ENCODE measurements around the gene SCUBE2.
A peak's percentile ranks its signal among the peaks of the same experiment; 100 is the strongest.

The SCUBE2 gene
- total RNA-seq: 0 to 0.13 reads per million in 2 donors

- DNase-seq: no peak
These were observed at the start of gene SCUBE2 for GRCh38 chr11:9091044-9091922. Gene SCUBE2, minus strand, starts transcription at chr11:9091599. Its CDS starts 71 bp downstream, at chr11:9091528.

DNA sequence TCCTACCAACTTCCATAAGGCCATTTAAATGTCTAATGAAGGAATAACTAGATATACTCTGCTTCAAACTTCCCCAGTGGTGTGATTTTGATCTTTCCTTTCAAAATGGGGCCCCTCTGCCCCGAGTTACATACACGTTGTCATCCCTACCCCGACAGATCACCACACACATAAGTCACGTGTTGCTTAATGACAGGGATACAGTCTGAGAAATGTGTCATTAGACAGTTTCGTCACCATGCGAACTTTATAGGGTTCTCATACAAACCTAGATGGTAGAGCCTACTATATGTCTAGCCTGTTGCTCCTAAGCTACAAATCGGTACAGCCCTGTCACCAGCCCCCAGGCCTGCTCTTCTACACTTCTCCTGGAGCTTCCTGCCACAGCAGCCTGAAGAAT lies 49.8 kb upstream of the SCUBE2 start:
- DNase-seq: no peak

- no peak for DNase-seq
These were observed 48.4 kb upstream of the SCUBE2 start for GRCh38 chr11:9139628-9140357.

- DNase-seq: no peak
These were observed 47.5 kb upstream of the SCUBE2 start for GRCh38 chr11:9138612-9139579.

- DNase-seq: no peak
These were observed 46.7 kb upstream of the SCUBE2 start for GRCh38 chr11:9138133-9138453.

DNA sequence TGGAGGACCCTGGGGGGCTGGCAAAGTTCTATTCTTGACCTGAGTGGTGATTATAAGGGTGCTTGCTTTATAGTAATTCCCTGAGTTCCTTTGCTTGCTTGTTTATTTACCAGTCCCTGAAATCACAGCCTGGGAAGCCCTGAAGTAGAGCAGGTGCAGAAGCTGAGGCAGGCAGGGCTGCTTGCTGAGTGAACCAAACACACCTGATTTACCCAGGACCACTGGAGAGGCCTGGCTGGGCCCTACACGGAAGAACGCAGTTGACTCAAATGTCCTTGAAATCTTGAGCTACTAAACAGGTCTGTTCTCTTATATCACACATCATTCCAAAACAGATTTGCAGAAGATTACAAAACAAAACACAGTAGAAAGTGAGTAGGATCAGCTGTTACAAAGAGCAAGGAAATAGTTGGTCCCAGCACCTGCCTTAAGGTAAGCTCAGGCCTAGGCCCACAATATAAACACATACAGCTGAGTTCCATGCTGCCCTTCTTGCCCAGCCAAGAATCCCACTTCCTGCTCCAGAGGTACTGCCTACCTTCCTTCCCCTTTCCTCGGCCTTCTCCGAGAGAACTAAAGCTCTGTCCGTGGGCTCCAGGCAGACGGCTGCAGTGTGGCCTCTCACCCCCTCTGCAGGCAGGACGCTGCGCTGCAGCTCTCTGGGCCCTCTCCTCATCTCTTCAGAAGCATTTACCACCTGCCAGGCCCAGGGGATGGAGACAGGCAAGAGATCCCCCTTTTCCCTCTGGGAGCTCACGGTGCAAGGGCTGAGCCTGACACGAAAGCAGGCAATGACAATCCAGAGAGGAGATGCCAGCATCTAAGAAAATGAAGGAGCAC lies 46.1 kb upstream of the SCUBE2 start:
- peak; percentile 27 to 73 (median 51) for DNase-seq

DNA sequence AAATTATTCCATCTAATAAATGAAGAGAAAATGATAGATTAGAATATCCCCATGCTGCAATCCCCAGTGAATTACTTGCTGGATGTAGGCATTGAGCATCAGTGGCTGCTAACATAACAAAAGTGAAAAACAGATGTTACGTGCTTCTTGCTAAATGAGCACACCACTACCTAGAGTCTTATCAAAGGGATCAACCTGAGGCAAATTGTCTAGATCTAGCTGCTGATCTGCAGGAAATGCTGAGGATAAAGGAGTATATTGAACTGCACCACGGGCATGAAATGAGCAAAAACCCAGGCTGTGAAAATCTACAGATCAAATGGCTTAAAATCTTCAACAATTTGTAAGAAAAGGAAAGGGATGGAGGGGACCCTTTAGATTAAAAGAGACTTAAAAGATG lies 45.3 kb upstream of the SCUBE2 start:
- peak in 1 of 5 experiments; percentile 89 for DNase-seq

DNA sequence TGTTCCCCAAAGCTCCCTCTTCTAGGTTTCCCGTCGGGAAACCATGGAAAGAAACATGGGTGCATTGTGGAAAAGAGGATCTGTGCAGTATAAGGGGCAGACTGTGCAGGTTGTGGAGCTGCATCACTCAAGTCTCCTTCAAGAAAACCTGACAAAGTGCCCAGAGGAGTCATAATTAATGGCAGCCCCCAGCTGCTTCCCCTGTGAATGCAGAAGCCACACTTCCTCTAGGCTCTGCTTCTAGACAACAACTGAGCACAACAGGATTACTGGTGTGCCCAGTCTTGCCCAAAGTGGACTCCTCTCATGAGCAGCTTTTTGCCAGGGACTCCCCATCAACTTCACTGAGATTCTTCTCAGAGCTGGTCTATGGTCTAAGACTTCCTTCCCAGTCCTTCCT lies 42.6 kb upstream of the SCUBE2 start:
- DNase-seq: no peak

- DNase-seq: peak in 1 of 5 experiments; percentile 23
These were observed 40.9 kb upstream of the SCUBE2 start for GRCh38 chr11:9132203-9132878.

DNA sequence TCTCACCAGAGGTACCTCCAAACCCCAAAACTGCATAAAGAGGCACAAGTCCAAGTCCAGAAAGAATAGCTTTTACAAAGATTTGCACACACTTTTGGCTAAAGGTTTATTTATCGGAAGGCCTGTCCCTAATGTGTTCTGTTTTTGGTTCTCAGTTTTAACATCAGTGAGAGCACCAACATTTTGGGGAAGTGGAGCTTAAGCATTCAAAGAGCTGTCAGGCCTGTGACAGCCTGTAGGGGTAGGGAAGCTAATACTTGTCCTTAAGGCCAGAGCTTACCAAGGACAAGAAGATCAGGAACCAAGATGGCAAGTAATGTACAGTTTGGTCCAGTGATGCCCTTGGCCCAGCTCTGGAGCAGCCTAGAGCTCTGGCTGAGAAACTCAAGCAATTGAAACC lies 38.9 kb upstream of the SCUBE2 start:
- DNase-seq: no peak

- peak in 1 of 5 experiments; percentile 56 for DNase-seq
These were observed 35.2 kb upstream of the SCUBE2 start for GRCh38 chr11:9126636-9127035.

DNA sequence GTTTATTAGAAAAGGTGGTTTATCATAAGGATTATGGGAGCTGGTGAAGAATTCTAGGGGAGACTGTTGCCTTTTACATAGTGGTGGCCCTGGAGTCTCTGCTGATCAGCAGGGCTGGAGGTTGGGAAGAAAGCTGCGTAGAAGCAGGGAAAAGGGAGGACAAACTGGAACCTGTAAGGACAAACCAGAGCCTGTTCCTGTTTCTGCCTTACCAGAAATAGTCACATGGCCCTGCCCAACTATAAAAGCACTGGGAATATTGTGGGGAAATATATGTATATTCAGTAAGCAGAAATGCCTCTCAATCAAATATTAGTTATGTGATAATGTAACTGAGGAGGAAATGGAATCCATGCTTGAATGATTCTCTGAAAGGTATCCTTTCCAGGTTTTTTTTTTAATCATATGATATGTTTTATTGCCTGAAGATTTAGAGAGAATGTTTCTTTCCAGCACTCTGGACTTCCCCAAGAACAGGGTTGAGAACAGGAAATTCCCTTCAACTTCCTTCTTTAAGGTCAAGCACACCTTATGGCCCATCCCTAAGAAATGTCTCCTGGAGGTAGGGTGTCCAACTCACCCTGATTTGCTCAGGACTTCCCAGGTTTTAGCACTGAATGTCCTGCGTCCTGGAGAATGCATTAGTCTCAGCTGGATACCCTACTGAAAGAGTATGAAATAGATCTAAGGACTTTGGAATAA lies 33.9 kb upstream of the SCUBE2 start:
- no peak for DNase-seq

DNA sequence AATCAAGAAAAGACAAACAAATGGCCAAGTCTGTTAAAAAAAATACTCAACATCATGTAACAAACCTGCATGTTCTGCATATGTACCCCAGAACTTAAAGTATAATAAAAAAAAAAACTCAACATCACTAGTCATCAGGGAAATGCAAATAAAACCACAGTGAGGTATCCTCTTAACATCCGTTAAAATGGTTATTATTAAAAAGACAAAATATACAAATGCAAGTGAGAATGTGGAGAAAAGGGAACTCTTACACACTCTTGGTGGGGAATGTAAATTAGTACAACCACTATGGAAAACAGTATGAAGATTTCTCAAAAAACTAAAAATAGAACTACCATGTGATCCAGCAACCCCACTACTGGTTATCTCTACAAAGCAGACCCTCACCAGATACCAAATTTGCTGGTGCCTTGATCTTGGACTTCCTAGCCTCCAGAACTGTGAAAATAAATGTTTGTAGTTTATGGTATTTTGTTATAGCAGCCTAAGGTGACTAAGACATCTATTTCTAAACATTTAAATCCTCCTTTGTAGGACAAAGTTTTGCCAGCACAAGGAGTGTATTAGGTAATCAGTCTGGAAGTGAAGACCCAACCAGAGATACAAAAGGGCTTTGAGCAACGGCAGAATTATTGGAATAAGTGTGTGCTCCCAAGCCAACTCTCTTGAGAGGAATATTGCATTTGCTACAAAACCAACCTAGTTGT lies 32.4 kb upstream of the SCUBE2 start:
- no peak for DNase-seq

DNA sequence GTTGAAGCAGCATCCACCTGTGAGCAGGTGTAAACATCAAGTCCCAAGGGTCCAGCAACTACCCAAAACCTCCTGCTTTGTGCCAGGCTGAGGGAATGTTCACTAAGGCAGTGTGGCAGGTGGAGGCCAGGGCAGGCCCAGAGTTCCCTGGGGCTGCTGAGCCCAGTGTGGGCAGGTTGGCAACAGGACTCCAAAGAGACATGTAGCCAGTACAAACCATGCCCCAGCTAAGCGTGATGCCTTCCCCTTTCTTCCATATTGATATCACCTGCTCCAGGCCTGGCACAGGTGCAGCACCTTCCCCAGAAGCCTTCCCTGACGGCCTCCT lies 30.0 kb upstream of the SCUBE2 start:
- no peak for DNase-seq

GRCh38 chr11:9120664-9121468 lies 29.5 kb upstream of the SCUBE2 start:
- no peak for DNase-seq

DNA sequence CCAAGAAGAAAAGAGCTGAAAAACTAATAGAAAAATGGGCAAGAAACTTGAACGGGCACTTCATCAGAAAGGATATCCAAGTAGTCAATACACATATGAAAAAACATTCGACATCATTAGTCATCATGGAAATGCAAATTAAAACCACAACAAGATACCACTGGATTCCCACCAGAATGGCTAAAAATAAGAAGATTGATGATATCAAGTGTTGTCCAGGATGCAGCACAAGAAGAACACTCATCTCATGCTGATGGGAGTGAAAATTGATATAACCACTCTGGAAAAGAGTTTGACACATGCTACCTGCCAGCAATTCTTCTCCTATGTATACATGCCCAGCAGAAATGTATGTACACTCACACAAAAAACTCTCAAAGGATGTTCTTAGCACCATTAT lies 26.9 kb upstream of the SCUBE2 start:
- DNase-seq: no peak

- no peak for DNase-seq
These were observed 20.7 kb upstream of the SCUBE2 start for GRCh38 chr11:9112075-9112474.

DNA sequence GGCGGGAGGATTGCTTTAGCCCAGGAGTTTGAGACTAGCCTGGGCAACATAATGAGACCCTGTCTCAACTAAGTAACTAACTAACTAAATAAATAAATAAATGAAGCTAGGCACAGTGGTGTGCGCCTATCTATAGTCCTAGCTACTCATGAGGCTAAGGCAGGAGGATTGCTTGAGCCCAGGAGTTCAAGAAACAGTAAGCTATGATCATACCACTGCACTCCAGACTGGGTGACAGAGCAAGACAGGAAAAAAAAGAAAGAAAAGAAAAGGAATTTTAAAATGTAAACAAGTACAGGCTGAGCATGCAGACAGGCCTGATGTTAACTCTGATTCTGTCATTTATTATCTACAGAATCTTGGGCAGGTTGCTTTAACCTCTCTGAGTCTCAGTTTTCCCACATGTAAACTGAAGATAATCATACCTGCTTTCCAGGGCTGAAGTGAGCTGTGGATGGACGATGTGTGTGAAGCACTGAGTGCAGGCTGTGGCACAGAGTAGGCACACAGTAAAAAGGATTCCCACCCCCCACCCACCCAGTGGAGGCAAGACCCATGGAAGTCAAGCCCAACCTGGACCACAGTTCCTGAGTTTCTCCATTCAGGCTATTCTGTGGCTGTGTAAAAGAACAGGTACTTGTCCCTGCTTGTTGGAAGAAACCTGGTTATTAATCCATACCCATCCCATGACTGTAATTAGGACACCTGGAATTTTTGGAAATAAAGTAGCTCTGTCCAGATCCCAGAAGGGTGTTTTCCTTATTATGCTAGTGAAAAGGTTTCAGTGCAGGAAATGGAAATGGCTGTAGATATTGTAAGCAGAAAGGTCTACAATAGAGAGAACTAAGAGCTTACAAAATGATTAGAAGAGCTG lies 18.7 kb upstream of the SCUBE2 start:
- no peak for DNase-seq

All from T-helper 2 cell (primary cell).